Measurements from ENCODE around the gene ERN1.

Gene ERN1

GRCh38 chr17:64003526-64004121 is 126.3 kb downstream of the ERN1 start:
- DNase-seq (ENCODE audit: low read depth): no peak

- DNase-seq (ENCODE audit: low read depth): no peak
These were observed 127.1 kb downstream of the ERN1 start for GRCh38 chr17:64002658-64003525.

- no peak for DNase-seq (ENCODE audit: low read depth)
These were observed 128.0 kb downstream of the ERN1 start for GRCh38 chr17:64001763-64002529.

- no peak for DNase-seq (ENCODE audit: low read depth)
These were observed 128.8 kb downstream of the ERN1 start for GRCh38 chr17:64001091-64001579.

GRCh38 chr17:63999680-64000531 is 130.0 kb downstream of the ERN1 start:
- DNase-seq (ENCODE audit: low read depth): no peak

- no peak for DNase-seq (ENCODE audit: low read depth)
These were observed 130.9 kb downstream of the ERN1 start for GRCh38 chr17:63998721-63999679.

- no peak for DNase-seq (ENCODE audit: low read depth)
These were observed 131.8 kb downstream of the ERN1 start, which contains the start of gene PRR29 for GRCh38 chr17:63998050-63998720. PRR29 (plus strand) TSS chr17:63998351; CDS start chr17:63998365, 14 bp downstream.

- no peak for DNase-seq (ENCODE audit: low read depth)
These were observed 132.4 kb downstream of the ERN1 start for GRCh38 chr17:63997341-63998048.

GRCh38 chr17:63996430-63997182 is 133.3 kb downstream of the ERN1 start:
- no peak for DNase-seq (ENCODE audit: low read depth)

- DNase-seq (ENCODE audit: low read depth): no peak
These were observed 134.3 kb downstream of the ERN1 start for GRCh38 chr17:63995626-63996025.

GRCh38 chr17:63993368-63993985 is 136.5 kb downstream of the ERN1 start:
- no peak for DNase-seq (ENCODE audit: low read depth)

- no peak for DNase-seq (ENCODE audit: low read depth)
These were observed 138.3 kb downstream of the ERN1 start for GRCh38 chr17:63991611-63992010.

GRCh38 chr17:63989622-63990345 is 140.2 kb downstream of the ERN1 start:
- DNase-seq (ENCODE audit: low read depth): no peak

Measured in GM04504 (cell line).